Stimulated activated CD8-positive, alpha-beta memory T cell treated with anti-CD3 and anti-CD28 coated beads, Interleukin-12 subunit alpha, Interleukin-12 subunit beta, amount 100 ng/mL, for 1 hour (primary cell): ENCODE results near the gene FOXI2.

ENCODE experiments used
- DNase-seq: peaks from one replicate; pipeline ENCODE4 v3.0.0-alpha.2; 2020; ENCODE audit warnings: low read depth

Gene FOXI2

DNA sequence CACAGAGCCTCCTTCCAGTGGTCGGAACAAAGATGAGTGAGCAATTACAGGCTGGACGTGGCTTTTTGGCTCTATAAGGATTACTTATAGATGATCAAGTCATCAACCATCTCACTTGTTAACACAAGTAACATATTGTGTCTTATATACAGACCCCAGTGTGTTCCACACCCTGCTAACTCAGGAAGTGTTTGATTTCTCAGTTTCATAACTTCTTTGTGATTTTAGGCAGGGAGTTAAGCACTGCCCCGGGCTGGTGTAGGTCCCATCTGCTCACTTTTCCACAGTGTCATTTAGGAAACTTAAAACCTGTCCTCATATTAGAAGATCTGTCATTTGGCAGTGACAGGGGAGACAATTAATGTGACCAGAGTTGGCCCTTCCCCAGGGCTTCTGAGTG lies 6.2 kb downstream of the FOXI2 start:
- DNase-seq: no peak

DNA sequence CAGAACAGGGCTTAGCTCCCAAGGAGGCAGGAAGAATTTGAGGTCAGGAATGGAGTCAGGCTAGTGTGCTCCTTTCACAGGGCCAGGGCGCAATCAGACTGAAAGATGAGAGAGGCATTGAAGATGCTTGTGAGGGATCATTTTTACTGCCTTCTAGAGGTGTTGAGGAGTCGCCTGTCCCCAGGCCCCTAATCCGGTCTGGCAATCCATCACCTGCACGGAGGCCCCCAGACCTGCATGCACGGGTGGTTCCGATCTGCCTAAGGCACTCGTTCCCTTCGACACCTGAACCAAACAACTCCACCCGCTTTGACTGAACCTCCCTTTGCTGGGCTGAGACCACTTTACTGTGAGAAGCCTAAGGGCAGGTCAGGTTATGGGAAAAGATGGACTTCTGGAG lies 8.0 kb downstream of the FOXI2 start:
- no peak for DNase-seq

DNA sequence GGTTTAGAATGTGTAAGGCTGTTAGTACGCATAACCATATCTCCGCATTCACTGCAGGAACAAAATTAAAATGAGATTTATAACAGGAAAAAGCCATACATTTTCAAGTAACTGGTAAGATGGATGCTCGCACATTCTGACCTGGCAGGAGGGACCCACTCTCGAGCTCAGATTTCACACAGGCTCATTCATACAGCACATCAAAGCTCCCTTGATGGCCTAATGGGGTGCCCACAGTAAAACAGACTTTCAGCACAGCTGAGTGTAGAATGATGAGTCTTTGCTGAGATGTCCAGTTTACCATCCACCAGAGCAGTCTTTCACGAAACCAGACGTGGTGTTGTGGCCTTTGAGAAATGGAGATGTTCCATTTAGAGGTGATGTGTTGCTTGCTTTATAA lies 8.9 kb downstream of the FOXI2 start:
- DNase-seq: no peak

DNA sequence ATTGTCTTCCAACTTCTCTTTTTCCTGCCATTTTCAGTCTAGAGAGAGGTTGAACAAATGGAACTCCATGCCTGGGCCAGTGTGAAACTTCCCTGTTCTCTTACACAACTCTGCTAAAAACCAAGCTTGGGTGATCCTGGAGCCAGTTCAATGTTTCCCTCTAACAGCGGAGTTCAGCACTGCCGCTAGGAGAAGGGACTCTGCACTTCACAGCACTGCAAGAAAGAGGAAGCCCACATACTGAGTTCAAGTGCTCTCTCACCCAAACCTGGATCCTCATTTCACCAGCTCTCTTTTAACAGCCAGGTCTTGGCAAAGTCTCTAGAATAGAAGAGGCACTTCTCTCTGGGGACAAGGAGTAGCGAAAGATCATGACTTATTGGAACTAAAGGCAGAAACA lies 18.8 kb downstream of the FOXI2 start:
- no peak for DNase-seq

DNA sequence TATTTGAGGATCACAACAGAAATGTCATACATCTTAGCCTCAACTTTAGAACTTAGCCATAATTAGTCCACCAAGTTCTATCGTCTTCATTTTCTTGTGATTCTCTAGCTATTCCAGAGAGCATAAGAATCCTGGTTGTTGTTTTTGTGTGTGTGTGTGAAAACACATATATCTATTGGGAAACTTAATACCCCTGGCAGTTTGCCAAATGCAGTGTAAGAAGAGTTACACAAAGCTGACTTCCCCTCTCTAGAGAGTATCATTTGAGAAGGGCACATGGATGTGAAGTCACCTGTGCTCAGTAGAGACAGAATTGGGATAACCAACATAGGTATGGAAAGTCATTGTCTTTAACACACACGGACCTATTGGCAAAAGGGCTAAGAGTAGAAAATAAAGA lies 19.3 kb downstream of the FOXI2 start:
- no peak for DNase-seq

DNA sequence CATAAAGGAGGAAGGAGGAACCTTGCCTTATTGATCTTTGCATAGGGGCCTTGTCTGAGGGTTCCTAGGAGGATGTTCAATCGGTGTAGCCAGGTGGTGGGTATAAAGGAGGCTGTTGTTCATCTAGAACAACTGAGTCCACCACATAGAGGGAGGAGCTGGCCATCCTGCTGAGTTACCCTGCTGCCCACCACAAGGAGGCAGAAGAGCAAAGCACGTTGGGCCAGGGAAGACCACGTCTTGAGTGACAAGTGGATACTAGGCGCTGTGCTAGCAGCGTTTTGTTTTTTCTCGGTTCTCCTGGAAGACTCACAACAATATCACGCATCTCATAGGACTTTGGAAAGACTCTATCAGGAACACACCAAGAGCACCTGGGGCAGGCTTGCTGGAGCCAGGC lies 20.0 kb downstream of the FOXI2 start:
- no peak for DNase-seq

DNA sequence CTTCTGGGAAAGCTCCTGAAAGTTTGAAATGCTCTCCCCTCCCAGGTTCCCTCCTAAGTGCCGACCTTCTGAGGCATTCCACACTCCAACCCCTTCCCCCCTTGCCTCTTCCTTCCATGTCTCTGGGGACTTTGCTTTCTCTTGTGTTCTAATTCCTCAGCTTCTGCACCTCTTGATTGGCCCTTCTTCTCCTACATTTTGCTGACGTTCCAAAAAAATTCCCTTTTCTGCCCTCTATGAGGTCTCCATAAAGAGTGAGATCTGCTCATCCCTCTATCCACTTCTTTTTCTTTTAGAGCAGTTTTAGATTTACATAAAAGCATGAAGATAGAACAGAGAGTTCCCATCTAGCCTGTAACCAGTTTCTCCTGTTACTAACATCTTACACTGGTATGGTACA lies 22.3 kb downstream of the FOXI2 start:
- no peak for DNase-seq

DNA sequence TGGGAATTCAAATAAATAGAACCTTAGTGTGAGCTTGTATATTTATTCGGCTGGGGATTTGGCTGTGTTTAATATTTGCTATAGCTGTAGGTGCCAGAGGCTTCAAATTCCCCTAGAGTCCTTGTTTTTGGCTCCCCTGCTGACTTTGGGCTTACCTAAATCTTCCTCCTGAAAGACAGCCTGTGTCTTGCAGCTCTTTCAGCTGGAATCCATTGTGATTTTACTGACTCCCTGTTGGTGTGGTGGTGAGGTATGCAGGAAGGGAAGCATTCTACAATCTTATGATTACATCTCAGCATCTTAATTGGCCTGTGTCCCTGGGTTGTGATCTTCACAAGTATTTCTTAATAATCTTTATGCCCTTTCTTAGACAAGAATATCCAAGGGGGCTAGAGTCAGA lies 25.9 kb downstream of the FOXI2 start:
- DNase-seq: no peak

DNA sequence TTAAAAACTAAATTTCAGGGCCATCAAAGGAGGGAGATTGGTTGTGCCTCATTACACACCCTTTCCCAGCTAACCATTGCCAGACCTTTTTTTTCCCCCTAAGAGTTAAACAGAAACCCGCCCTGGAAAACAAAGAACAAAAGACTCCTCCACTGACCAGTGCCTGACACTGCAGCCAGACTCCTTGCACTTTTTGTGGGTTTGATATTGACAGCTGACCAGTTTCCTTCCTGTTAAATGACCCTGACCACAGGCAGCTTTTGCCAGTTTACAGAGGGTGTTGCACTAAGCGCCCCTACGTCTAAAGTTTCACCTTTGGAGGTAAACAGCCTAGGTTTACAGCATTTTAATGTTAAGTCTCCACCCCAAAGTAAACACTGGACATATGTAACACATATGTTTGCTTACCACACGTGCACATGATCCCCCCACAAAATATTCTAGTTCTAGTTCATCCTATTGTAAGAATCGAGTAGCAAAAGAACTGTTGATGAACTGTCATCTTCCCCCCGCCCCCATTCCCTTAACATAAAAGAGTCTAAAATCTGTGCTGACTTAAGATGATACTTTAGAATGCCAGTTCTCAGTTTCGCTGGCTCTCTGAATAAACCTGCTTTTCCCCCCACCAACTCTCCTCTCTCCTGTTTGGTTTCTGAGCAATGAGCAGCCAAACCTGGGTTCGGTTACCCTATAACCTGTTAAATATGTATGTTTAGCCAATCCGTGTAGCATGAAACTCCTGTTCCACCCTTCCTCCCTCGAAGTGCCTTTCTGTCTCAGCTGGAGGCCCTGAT lies 38.0 kb downstream of the FOXI2 start:
- DNase-seq: no peak

DNA sequence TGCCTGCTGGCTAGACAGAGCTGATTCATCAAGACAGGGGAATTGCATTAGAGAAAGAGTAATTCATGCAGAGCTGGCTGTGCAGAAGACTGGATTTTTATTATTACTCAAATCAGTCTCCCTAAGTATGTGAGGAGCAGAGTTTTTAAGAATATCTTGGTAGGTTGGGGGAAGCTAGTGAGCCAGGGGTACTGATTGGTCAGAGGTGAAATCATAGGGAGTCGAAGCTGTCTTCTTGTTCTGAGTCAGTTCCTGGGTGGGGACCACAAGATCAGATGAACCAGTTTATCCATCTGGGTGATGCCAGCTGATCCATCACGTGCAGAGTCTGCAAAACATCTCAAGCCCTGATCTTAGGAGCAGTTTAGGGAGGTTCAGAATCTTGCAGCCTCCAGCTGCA lies 39.8 kb downstream of the FOXI2 start:
- DNase-seq: no peak

DNA sequence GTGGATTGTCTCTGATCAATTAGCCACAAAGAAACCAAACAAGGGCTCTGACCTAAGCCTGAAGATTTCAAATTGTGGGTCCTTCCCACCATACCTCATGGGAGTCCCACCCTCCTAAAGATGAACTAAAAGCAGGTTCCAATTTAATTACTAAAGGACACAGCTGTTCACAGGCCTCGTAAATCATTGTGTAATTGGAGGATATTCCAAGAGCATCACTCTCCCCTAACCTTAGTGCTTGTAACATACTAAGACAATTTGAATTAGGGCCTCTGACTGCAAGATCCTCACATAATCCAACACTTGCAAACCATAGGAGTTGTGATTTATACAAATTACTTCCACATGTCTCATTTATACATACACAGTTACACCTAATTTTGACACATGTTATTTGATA lies 44.4 kb downstream of the FOXI2 start:
- no peak for DNase-seq

DNA sequence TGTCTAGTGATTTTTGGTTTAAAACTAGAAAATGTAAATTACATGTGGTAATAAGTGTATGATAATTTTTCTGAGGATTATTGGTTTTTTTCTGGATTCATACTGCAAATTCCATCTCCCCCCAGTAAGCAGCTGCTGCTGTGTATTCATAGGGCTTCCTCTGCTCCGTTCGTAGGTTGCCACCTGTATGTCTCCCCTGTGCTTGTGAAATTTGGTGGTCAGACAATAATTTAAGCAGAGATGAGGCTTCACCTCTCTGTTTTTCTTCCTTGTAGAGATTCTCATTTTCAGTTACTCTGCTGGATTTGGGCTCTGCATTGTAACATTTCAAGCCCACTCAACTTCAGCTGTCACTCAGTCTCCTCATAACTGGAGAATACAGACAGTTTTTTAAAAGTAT lies 50.9 kb downstream of the FOXI2 start:
- no peak for DNase-seq

DNA sequence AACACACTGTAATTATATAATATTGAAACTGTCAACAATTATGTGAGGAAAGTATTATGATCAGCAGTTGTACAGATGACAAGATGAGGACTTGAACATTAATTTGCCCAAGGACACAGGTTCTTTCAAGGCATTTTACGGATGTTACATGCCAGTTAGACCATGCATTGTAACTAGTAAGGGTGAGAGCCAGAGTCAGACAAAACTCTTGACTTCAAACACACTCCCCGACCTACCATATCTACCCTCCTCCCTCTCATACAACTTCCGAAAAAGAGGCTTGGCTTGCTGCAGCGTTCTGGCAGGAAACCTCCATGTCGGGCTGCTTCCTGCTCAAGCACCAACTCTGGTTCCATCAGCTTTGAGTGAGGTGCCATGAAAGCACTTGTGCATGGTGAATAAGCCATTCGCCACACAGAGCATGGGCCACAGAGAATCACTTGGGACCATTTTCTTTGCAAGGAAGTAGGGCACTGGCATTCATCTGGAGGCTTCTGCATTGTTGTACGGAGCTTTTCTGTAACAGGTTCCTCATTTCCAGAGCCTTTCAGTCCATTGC lies 53.2 kb downstream of the FOXI2 start:
- DNase-seq: no peak
